Measurements from ENCODE around the gene SLC5A2.

The SLC5A2 gene

GRCh38 chr16:31472709-31473203 is 10.2 kb upstream of the SLC5A2 start:
- H3K36me3 ChIP-seq (ENCODE audit: control insufficient read depth in 1 of 2, insufficient read depth in 2 of 2, low read depth in 1 of 2, low read length in 2 of 2), result peaks cover 37 to 44% of the 10 kb centered on the region in 2 experiments

GRCh38 chr16:31473264-31473984 is 9.5 kb upstream of the SLC5A2 start:
- peak overlapping the region in 1 of 2 experiments; percentile 85 for H3K4me3 ChIP-seq (ENCODE audit: insufficient read depth in 1 of 2, low read depth in 1 of 2, low read length in 2 of 2)
- H2AFZ ChIP-seq (ENCODE audit: low read depth, low read length), result no peak overlapping the region
- no peak overlapping the region for H2BK5ac ChIP-seq (ENCODE audit: low read depth, low read length, poor library complexity, severe bottlenecking)
- H2BK12ac ChIP-seq (ENCODE audit: low read length in 2 of 2), result no peak overlapping the region
- no peaks in the 10 kb centered on the region for H3K9me3 ChIP-seq (ENCODE audit: control insufficient read depth, low read length)
- H3K4ac ChIP-seq (ENCODE audit: low read depth in 1 of 2, low read length in 2 of 2), result no peak overlapping the region
- H3K23ac ChIP-seq (ENCODE audit: low read length in 2 of 2), result no peak overlapping the region
- H2BK15ac ChIP-seq (ENCODE audit: low read depth, poor library complexity, severe bottlenecking), result no peak overlapping the region
- no peak overlapping the region for H4K91ac ChIP-seq (ENCODE audit: low read length)
- H2AK5ac ChIP-seq (ENCODE audit: low read length, severe bottlenecking), result no peak overlapping the region
- H3K27me3 ChIP-seq (ENCODE audit: control insufficient read depth in 1 of 2, insufficient read depth in 1 of 2, low read length in 2 of 2), result no peaks in the 10 kb centered on the region
- H3K36me3 ChIP-seq (ENCODE audit: control insufficient read depth in 1 of 2, insufficient read depth in 2 of 2, low read depth in 1 of 2, low read length in 2 of 2), result peaks cover 43 to 51% of the 10 kb centered on the region in 2 experiments
- no peak overlapping the region for H3K18ac ChIP-seq (ENCODE audit: low read depth in 1 of 2, low read length in 2 of 2)
- H3K4me1 ChIP-seq (ENCODE audit: control insufficient read depth, insufficient read depth, low read depth, low read length), result peaks cover 28% of the 10 kb centered on the region
- H2BK120ac ChIP-seq (ENCODE audit: low read depth, low read length), result no peak overlapping the region
- H3K4me2 ChIP-seq (ENCODE audit: low read length, poor library complexity, severe bottlenecking), result no peak overlapping the region
- WGBS, result 91% methylated on average over 17 of the region's 17 CpGs
- H3K14ac ChIP-seq (ENCODE audit: low read length in 2 of 2), result no peak overlapping the region
- H3K79me1 ChIP-seq (replicated peaks; ENCODE audit: low read length, poor library complexity, severe bottlenecking), result peaks cover 19% of the 10 kb centered on the region
- no peak overlapping the region for H3K27ac ChIP-seq (ENCODE audit: low read length, poor library complexity, severe bottlenecking)
- DNase-seq, result no peak
- H3K9ac ChIP-seq (ENCODE audit: low read length), result peak overlapping the region; percentile 19
- H4K8ac ChIP-seq (ENCODE audit: low read length), result no peak overlapping the region

More at GRCh38 chr16:31472709-31473203, 10.2 kb upstream of the SLC5A2 start:
- no peaks in the 10 kb centered on the region for H3K9me3 ChIP-seq (ENCODE audit: control insufficient read depth, low read length)
- peak overlapping the region; percentile 74 for H2BK5ac ChIP-seq (ENCODE audit: low read depth, low read length, poor library complexity, severe bottlenecking)
- H3K4ac ChIP-seq (ENCODE audit: low read depth in 1 of 2, low read length in 2 of 2), result peak overlapping the region in 1 of 2 experiments; percentile 99
- no peaks in the 10 kb centered on the region for H3K27me3 ChIP-seq (ENCODE audit: control insufficient read depth in 1 of 2, insufficient read depth in 1 of 2, low read length in 2 of 2)
- H3K18ac ChIP-seq (ENCODE audit: low read depth in 1 of 2, low read length in 2 of 2), result peak overlapping the region; percentile 97 to 100
- H2BK12ac ChIP-seq (ENCODE audit: low read length in 2 of 2), result no peak overlapping the region
- H3K4me1 ChIP-seq (ENCODE audit: control insufficient read depth, insufficient read depth, low read depth, low read length), result peaks cover 26% of the 10 kb centered on the region
- H4K8ac ChIP-seq (ENCODE audit: low read length), result peak overlapping the region; percentile 98
- H2AK5ac ChIP-seq (ENCODE audit: low read length, severe bottlenecking), result peak overlapping the region; percentile 21
- no peak overlapping the region for H2AFZ ChIP-seq (ENCODE audit: low read depth, low read length)
- DNase-seq, result peak; percentile 90
- H3K9ac ChIP-seq (ENCODE audit: low read length), result peak overlapping the region; percentile 92
- peak overlapping the region; percentile 83 for H4K91ac ChIP-seq (ENCODE audit: low read length)
- H3K4me2 ChIP-seq (ENCODE audit: low read length, poor library complexity, severe bottlenecking), result peak overlapping the region; percentile 56
- peak overlapping the region; percentile 98 for H3K27ac ChIP-seq (ENCODE audit: low read length, poor library complexity, severe bottlenecking)
- 30% methylated on average over 20 of the region's 20 CpGs for WGBS
- H3K4me3 ChIP-seq (ENCODE audit: insufficient read depth in 1 of 2, low read depth in 1 of 2, low read length in 2 of 2), result peak overlapping the region; percentile 77 to 85
- H3K23ac ChIP-seq (ENCODE audit: low read length in 2 of 2), result peak overlapping the region in 1 of 2 experiments; percentile 23
- peak overlapping the region; percentile 91 for H2BK15ac ChIP-seq (ENCODE audit: low read depth, poor library complexity, severe bottlenecking)
- H3K79me1 ChIP-seq (replicated peaks; ENCODE audit: low read length, poor library complexity, severe bottlenecking), result peaks cover 17% of the 10 kb centered on the region
- peak overlapping the region; percentile 75 for H2BK120ac ChIP-seq (ENCODE audit: low read depth, low read length)
- no peak overlapping the region for H3K14ac ChIP-seq (ENCODE audit: low read length in 2 of 2)

- Histone ChIP-seq H3K36me3 (ENCODE audit: control insufficient read depth in 1 of 2, insufficient read depth in 2 of 2, low read depth in 1 of 2, low read length in 2 of 2) (peaks cover 49 to 56% of the 10 kb centered on the region in 2 experiments), H3K14ac (ENCODE audit: low read length in 2 of 2) (no peak overlapping the region), H3K79me1 (replicated peaks; ENCODE audit: low read length, poor library complexity, severe bottlenecking) (peaks cover 19% of the 10 kb centered on the region), H3K4ac (ENCODE audit: low read depth in 1 of 2, low read length in 2 of 2) (no peak overlapping the region), H2BK12ac (ENCODE audit: low read length in 2 of 2) (no peak overlapping the region), H2BK5ac (ENCODE audit: low read depth, low read length, poor library complexity, severe bottlenecking) (no peak overlapping the region), H3K4me2 (ENCODE audit: low read length, poor library complexity, severe bottlenecking) (no peak overlapping the region), H2AFZ (ENCODE audit: low read depth, low read length) (no peak overlapping the region), H4K91ac (ENCODE audit: low read length) (no peak overlapping the region), H3K18ac (ENCODE audit: low read depth in 1 of 2, low read length in 2 of 2) (no peak overlapping the region), H4K8ac (ENCODE audit: low read length) (no peak overlapping the region), H3K4me3 (ENCODE audit: insufficient read depth in 1 of 2, low read depth in 1 of 2, low read length in 2 of 2) (no peak overlapping the region), H3K9me3 (ENCODE audit: control insufficient read depth, low read length) (no peaks in the 10 kb centered on the region), H3K27me3 (ENCODE audit: control insufficient read depth in 1 of 2, insufficient read depth in 1 of 2, low read length in 2 of 2) (no peaks in the 10 kb centered on the region), H2BK120ac (ENCODE audit: low read depth, low read length) (no peak overlapping the region), H2BK15ac (ENCODE audit: low read depth, poor library complexity, severe bottlenecking) (no peak overlapping the region), H3K27ac (ENCODE audit: low read length, poor library complexity, severe bottlenecking) (no peak overlapping the region), H2AK5ac (ENCODE audit: low read length, severe bottlenecking) (no peak overlapping the region), H3K4me1 (ENCODE audit: control insufficient read depth, insufficient read depth, low read depth, low read length) (peaks cover 28% of the 10 kb centered on the region), H3K9ac (ENCODE audit: low read length) (peak overlapping the region; percentile 37), H3K23ac (ENCODE audit: low read length in 2 of 2) (no peak overlapping the region)
- DNase-seq, result peak; percentile 76
- WGBS, result 81% methylated on average over 12 of the region's 12 CpGs
These were observed 8.7 kb upstream of the SLC5A2 start for GRCh38 chr16:31474173-31474714.
